Kidney (tissue), 14 donors: ENCODE data around the gene SREK1. TPM values are rescaled to one million over a fixed set of nuclear protein-coding genes. Genes with fewer than 3 reads are reported as not detected.

ENCODE experiments used
- DNase-seq, 5 donors: peaks; one replicate each; pipeline ENCODE4 v3.0.0-alpha.2; 2013 to 2020
- FAIRE-seq: peaks from 2 replicates; lab custom pipeline; 2012; peaks lifted over from hg19 to GRCh38; lab: Jason Lieb, UNC
- H3K27ac ChIP-seq, 2 donors: one replicate each; pipeline ENCODE4 v1.7.0; 2013; ENCODE audit warnings: low read depth in 2 of 2, low read length in 2 of 2, inconsistent platforms in 1 of 2
- H3K27me3 ChIP-seq: one replicate; pipeline ENCODE4 v1.7.1; 2013; ENCODE audit warnings: low read length, inconsistent platforms; ENCODE audit not compliant: control insufficient read depth, insufficient read depth
- H3K36me3 ChIP-seq, 3 donors: one replicate each; pipeline versions ENCODE4 v1.7.0 to v1.7.1; 2013; ENCODE audit warnings: low read length in 3 of 3, control low read depth in 1 of 3, inconsistent platforms in 1 of 3; ENCODE audit not compliant: insufficient read depth in 3 of 3, control insufficient read depth in 2 of 3
- H3K4me1 ChIP-seq, 3 donors: one replicate each; pipeline versions ENCODE4 v1.7.0 to v1.7.1; 2013; ENCODE audit warnings: low read length in 3 of 3, inconsistent platforms in 1 of 3, low read depth in 1 of 3; ENCODE audit not compliant: control insufficient read depth in 2 of 3, insufficient read depth in 2 of 3
- H3K4me3 ChIP-seq, 3 donors: one replicate each; pipeline versions ENCODE4 v1.7.0 to v1.8.1; 2013; ENCODE audit warnings: low read length in 3 of 3, control low read depth in 1 of 3, inconsistent platforms in 1 of 3
- H3K9ac ChIP-seq, 3 donors: one replicate each; pipeline versions ENCODE4 v1.7.0 to v1.7.1; 2013; ENCODE audit warnings: low read length in 3 of 3, control low read depth in 1 of 3, inconsistent platforms in 1 of 3
- H3K9me3 ChIP-seq, 3 donors: one replicate each; pipeline versions ENCODE4 v1.7.0 to v1.7.1; 2013; ENCODE audit warnings: low read length in 3 of 3, control low read depth in 1 of 3, inconsistent platforms in 1 of 3; ENCODE audit not compliant: control insufficient read depth in 2 of 3, insufficient read depth in 1 of 3
- CTCF ChIP-seq: IDR thresholded peaks from 3 replicates; pipeline ENCODE4 v1.5.1; 2012; ENCODE audit warnings: mild to moderate bottlenecking, moderate library complexity, borderline replicate concordance; ENCODE audit not compliant: insufficient read depth; ENCODE audit errors: extremely low read depth
- intact Hi-C: fragments of 100-400 bp; cut with DNase I; formaldehyde crosslinking; loops from one replicate; pipeline ENCODE4 v1.11.1; 2022
- polyA plus RNA-seq: library from polyadenylated mRNA; stranded (reverse); fragments of 350-450 nt; fragmentation: Illumina TruSeq; extraction: RNeasy Lipid Tissue Mini Kit (QIAGEN cat#74804); gene quantifications from one replicate; pipeline ENCODE4 v1.2.3, GENCODE V29; 2014; ENCODE audit warnings: low read depth, low replicate concordance; ENCODE audit not compliant: insufficient read depth
- total RNA-seq: library from RNA; stranded (reverse); fragmentation: NEBNext Ultra II Directional; extraction: Animal tissue kit (Norgen Biotek cat#: 25700); gene quantifications from one replicate; pipeline ENCODE4 v1.2.1, GENCODE V29; 2021
- donor health status: control.
- donor health status: control.
- donor health status: control.
- donor health status: control.
- donor health status: control.
- donor health status: DM: yes; HTN: yes; CAD: no.
- donor health status: Normal renal cell carcinoma (clear cell type).

The SREK1 gene
- total and polyA plus RNA-seq, 2 donors from 2014 or later, result 22.2 to 70.0 TPM

DNA sequence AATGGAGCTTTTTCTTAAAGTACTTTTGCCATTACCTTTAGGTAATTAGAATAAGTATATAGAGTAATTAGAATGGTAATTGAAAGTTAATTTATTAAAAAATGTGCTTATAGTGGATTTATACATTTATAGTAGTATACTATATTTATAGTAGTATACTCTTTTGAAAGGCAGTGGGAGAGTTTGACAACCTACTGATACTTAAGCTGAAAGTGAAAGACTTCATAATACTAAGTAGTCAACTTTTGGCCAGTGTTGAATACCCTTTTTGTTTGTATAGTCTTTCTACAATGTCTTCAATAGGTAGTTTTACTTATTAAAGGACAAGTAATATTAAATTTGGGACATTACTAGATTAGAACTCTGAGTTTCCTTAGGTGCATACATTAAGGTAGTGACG, 12.9 kb downstream of the SREK1 start:
- H3K9me3 ChIP-seq, result no peaks in the 10 kb centered on the region
- no peaks in the 10 kb centered on the region for H3K27me3 ChIP-seq
- no peaks in the 10 kb centered on the region for H3K4me1 ChIP-seq
- H3K36me3 ChIP-seq, result peaks cover 0 to 19% (median 0%) of the 10 kb centered on the region in 3 donors
- DNase-seq, result no peak
- no peak overlapping the region for H3K27ac ChIP-seq
- no peak overlapping the region for H3K4me3 ChIP-seq
- TF ChIP-seq CTCF, result no peak
- FAIRE-seq, result no peak
- H3K9ac ChIP-seq, result no peak overlapping the region
- intact Hi-C loops, result no loop called here

DNA sequence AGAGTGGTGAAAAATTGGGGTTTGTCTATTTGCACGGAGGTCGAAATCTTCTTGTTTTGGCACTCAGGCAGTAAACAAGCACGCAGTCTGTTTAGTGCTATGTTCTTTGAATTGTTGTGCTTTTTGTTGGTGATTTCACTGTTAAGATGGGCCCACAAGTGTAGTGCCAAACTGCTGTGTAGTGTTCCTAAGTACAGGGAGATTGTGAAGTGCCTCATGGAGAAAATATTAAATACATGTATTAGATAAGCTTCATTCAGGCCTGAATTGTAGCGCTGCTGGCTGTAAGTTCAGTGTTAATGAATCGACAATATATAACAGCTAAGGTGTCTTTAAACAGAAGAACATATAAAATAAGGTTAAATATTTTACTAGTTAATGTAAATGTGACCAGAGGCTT, 17.3 kb downstream of the SREK1 start:
- H3K4me1 ChIP-seq, result no peaks in the 10 kb centered on the region
- intact Hi-C loops, result no loop called here
- no peaks in the 10 kb centered on the region for H3K27me3 ChIP-seq
- TF ChIP-seq CTCF, result no peak
- FAIRE-seq (no peak), DNase-seq (no peak)
- H3K4me3 ChIP-seq, result no peak overlapping the region
- H3K9ac ChIP-seq, result no peak overlapping the region
- H3K9me3 ChIP-seq, result no peaks in the 10 kb centered on the region
- H3K27ac ChIP-seq, result no peak overlapping the region
- peaks cover 0 to 57% (median 24%) of the 10 kb centered on the region in 3 donors for H3K36me3 ChIP-seq

GRCh38 chr5:66164044-66164790, 20.1 kb downstream of the SREK1 start:
- peak in 1 of 5 donors; percentile 44 for DNase-seq
- no peak for FAIRE-seq
- no peaks in the 10 kb centered on the region for H3K4me1 ChIP-seq
- intact Hi-C loops, result no loop called here
- H3K9ac ChIP-seq, result no peak overlapping the region
- no peaks in the 10 kb centered on the region for H3K9me3 ChIP-seq
- H3K4me3 ChIP-seq, result no peak overlapping the region
- no peaks in the 10 kb centered on the region for H3K27me3 ChIP-seq
- H3K36me3 ChIP-seq, result peaks cover 0 to 61% (median 26%) of the 10 kb centered on the region in 3 donors
- no peak overlapping the region for H3K27ac ChIP-seq
- TF ChIP-seq CTCF, result no peak
